GM15510 (cell line): ENCODE results near the gene PPIL1.

Source experiments
- POLR2A ChIP-seq: IDR thresholded peaks from 3 replicates; pipeline ENCODE4 v1.6.1; 2011; ENCODE audit warnings: borderline replicate concordance; ENCODE audit not compliant: insufficient read length; ENCODE audit errors: extremely low read depth

The PPIL1 gene

DNA sequence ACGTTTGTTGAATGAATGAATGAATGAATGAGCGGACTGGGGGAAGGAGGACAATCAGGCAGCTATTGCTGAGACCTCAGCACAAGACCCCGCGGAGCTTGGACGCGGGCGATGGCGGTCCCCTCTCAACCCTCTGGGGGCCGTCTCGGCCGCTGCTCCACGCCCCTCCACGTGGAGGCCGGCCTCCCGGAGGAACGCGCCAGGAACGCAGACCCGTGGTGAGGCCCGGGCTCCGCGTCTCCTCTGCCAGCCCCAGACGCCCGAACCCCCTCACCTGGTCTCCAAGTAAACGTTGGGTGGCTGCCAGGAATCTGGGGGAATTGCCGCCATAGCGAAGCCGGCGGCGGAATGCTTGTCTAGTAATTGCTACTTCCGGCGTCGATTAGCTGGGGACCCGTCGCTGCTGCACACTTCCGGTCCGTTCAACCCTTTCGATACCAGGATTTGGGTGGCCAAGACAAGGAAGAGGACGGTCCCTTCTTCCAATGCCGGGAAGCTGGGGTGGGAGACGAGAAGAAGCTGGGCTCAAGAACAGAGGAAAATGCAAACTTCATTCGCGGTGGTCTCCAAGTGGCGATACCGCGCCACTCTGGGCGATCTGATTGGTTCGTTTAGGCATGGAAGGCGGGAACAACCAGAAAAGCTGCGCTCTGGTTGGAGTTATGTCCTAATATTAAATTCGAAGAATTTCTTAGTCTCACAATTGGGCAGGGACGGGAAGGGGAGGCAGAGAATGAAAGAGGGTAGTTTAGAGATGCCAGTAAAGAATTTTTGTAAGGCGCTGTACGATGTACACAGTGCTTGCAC is at the start of gene PPIL1:
PPIL1 (minus strand) TSS at position 361 of the 807 bp plus-strand sequence; CDS start at position 330, 31 bp downstream.
- TF ChIP-seq POLR2A: peak; percentile 49

DNA sequence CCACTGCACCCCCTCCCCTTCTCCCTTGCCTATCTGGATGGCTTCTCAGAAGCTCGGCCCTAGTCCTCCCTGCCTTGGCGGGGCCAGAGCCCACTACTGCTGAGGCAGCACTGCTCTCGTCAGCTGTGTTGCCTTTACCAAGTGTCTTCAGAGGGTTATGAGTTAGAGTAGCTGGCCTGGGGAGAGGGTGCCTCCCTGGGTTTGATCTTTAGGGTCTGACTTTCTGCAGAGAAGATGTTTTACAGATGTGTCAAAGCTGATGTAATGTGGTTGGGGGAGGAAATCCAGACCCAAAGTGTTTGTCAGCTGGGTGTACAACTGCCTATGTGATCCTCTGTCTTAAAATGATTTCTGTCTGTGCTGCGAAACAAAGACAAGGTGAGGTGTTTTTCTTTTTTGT is 49.5 kb upstream of the PPIL1 start:
- TF ChIP-seq POLR2A: no peak

DNA sequence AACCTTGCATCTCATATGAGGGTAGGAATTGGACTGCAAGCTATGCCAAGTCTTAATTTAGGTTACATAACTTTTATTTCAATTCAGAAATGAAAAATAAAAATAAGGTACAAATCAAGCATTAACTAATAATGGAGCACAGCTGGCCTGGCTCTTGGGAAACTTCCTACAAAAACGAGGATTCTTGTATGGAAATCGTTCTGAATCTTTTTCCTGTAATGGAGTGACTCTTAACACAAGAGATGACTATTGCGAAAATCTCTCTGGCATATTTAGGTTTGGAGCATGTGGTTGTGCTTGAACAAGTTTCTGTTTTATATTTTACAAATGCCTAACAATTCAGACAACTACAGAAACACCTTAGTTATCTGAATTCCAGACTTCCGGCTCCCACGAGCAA is 45.9 kb upstream of the PPIL1 start:
- no peak for TF ChIP-seq POLR2A

DNA sequence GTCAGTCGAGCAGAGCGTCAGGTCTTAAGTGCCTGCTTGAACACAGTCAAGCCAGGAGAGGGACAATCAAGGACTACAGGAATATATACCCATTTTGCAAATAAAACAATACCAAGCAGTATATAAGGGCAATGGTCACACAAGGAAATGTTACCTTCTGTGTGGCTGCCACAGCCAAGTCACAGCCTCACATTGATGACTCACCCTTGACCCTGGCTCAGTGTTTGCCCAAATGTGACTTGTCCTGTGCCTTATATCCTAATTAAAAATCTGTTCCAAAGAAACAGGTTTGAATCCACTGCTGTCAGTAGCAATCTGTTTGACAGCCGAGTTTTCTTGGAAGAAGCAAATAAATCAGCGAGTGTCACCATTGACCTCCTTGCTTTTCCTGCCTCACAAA is 45.4 kb upstream of the PPIL1 start:
- no peak for TF ChIP-seq POLR2A

DNA sequence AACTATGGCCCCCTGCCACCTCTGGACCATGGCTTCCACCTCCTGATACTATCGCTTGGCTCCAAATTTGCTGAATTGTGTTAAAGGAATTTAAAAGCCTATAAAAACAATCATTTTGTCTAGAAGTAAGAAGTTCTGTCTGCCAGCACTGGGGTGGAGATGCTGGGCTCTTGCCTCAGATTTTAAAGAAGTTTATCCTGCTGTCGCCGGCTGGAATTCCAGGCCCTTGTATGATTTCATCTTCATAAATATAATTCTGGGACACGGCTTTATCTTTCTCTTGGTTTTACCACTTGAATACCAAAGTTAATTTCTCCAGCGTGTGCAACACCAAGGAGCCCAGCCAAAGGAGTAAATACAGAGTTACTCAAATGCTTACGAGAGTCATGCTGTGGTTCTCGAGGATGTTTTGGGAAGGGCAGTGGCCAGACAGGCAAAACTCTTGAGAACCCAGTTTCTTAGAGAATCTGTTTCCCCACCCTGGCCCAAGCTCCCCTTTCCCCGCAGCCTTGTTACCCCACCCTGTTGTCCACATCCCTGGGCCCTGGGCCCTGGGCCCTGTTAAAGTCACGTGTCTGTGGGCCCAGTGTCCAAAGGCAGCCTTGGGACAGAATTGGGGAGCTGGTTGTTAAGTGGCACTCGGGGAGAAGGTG is 43.1 kb upstream of the PPIL1 start:
- no peak for TF ChIP-seq POLR2A

DNA sequence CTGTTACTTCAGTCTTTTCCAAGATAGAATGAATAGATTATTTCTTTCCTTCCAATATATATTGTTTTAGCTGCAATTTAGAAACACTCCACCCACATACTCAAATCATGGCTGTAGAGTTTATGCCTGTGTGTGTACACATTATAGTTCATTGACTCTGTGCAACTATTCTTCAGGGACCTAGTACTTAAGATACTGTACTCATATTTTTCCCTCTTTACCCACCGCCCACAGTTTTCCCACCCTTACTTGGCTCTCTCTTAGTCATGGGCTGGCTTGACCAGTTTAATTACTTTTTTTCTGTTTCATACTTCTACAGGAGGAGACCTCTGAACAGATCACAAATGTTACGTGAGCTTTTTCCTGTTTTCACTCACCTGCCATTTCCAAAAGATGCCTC is 41.5 kb upstream of the PPIL1 start:
- TF ChIP-seq POLR2A: no peak

DNA sequence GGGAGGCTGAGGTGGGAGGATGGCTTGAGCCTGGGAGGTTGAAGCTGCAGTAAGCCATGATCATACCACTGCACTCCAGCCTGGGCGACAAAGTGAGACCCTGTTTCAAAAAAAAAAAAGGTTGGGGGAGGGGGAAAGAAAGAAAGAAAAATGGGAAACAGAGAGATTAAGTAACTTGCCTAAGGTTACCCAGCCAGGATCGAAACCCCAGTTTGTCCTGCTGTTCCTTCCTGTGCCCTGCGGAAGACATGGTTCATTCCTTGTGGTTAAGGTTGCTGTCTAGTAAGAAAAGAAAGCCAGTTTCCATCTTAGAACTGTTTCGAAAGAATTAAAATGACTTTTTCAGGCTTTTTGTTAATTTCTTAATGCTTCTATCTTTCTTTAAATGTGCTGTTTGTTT is 41.0 kb upstream of the PPIL1 start:
- no peak for TF ChIP-seq POLR2A

DNA sequence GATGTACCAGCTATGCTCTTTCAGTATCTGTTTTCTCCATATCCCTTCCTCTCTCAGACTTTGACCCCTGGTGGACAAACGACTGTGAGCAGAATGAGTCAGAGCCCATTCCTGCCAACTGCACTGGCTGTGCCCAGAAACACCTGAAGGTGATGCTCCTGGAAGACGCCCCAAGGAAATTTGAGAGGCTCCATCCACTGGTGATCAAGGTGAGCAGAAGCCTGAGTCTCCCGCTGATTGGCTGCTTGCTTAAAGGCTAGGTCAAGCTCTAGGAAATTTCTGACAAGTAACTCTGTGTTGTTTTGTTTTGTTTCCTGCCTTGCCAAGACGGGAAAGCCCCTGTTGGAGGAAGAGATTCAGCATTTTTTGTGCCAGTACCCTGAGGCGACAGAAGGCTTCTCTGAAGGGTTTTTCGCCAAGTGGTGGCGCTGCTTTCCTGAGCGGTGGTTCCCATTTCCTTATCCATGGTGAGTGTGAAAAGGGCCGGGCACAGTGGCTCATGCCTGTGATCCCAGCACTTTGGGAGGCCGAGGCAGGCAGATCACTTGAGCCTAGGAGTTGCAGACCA is 39.7 kb upstream of the PPIL1 start:
- TF ChIP-seq POLR2A: no peak

DNA sequence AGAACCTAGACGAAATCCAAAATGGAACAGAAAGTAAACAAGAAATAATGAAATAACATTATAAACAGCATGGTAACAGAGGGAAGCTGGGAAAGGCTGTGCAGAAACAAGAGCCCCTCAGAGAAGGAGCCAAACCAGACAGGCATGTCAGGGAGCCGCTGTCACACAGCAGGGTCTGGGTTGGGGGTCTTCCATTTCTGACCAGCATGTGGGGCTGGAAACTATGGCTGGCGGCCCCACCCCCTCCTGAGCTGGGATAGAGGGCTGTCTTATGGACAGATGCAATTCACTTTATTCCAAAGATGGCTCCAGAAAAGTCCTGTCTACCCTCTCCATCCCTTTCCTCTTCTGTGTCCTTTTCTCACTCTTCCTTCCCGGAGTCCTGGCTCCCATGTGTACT is 38.5 kb upstream of the PPIL1 start:
- no peak for TF ChIP-seq POLR2A

DNA sequence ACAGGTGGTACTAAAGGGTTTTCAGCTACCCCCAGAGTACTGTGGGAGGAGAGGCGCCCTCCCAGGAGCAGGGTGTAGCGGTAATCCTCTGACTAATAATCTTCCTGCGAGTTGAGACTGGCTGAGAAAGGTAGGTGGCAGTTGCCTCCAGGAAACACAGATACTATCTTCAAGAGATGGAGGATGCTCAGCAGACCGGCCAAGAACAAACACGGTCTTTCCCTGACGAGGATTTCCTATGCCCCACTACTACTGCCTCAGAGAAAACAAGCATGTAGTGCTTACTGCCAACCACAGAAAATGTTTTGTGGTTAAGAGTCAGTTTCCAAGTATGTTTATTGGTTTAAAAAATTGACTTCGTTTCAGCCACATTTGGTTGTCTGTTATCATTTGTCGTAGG is 38.0 kb upstream of the PPIL1 start:
- TF ChIP-seq POLR2A: no peak

DNA sequence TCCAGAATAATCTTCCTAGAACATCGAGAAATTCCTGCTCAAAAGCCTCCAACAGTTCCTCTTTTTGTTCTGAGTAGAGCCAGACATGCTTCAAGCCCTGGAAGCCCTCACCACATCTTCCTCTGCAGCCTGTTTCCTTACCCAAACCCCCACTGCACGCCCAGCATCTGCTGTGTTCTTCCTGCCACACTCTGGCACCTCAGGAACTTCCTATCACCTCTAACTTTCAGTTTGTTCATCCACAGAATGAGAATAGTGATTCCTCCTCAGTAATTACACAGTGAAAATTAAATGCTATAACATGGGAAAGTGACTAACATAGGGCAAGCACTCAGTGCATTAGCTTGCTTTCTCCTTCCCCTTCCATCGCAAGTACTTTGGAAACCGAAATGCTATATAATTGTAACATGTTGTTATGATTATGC is 37.4 kb upstream of the PPIL1 start:
- TF ChIP-seq POLR2A: no peak

DNA sequence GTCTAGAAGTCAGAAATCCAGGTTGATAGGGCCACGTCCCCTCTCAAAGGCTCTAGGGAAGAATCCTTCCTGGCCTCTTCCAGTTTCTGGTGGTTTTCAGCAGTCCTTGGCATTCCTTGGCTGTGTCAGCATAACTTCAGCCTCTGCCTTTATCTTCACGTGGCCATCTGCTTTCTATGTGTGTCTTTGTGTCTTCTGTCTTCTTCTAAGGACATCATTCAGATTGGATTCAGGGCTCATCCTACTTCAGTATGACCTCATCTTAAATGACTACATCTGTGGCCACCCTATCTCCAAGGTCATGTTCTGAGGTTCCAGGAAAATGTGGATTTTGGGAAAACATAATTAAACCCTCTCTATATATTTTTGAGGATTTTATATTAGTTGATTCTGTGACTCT is 34.1 kb upstream of the PPIL1 start:
- TF ChIP-seq POLR2A: no peak

DNA sequence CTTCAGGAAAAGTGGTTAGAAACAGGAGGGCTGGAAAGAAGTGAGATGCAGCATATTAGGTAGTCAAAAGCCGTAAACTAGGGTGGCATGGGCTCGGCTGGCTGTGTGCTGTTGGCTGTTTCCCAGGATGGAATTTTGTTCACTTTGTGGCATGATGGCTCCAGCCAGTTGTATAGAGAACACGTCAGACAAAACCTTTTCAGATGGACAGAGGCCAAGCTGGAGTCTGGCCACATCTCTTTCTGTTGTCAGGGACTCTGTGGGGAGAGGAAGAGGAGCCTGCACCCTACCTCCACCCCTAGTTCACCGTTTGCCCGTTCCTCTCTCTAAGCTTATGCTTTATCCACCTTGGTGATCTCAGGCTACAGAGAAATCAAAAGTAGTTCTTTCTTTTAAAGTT is 33.2 kb upstream of the PPIL1 start:
- no peak for TF ChIP-seq POLR2A

DNA sequence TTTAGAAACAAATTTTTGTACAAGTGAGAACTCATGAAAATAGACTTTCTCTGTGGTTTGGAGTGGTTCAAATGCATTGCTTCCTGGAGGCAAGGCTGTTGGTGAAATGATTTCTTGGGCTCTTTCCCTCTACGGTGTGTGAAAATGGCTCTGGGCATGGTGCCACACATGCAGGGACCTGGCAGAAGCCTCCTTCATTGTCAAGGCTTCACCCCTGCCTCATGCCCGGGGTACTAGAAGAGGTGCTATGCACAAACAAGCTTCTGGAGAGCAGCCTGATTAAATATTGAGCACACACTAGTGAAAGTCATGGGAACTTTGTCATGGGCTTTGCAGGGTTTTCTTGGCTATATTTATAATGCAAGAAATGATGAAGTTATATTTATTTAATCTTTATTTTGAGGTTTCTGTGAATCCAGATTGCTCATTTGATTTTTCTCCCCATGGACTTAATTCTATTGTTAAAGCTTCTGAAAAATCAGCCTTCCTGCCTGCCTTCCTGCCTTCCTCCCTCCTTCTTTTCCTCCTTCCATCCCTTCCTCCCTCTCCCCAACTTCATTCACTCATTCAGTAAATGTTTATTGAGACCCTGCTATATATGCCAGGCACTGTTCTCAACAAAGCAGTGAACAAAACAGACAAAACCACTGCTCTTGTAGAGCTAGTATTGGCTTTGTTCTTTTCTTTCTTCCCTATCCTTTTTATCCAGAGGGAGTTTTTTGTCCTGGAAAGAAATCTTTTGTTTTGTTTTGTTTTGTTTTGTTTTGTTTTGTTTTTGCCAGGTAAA is 32.1 kb upstream of the PPIL1 start:
- no peak for TF ChIP-seq POLR2A

DNA sequence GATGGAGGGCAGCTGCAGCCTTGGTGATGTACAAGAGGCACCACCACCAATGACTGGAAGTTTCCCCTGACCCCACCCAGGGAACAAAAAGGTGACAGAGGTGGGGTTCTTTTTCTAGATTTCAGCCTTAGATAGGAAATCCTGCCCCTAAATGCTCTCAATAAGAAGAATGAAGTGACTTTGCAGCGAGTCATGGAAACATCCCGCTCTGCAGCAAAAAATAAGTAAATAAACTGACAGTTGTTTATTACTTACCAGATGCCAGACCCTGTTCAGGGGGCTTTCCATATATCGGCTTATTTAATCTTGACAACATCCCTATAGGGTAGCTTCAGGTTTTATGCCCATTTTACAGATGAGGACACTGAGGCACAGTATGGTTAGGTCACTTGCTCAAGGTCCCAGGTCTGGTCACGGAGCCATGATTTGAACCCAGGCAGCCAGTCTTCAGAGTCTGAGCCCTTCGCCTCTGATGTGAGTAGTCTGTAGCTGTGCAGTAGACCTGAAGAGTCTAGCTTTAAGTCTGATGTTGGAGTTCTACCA is 30.3 kb upstream of the PPIL1 start:
- TF ChIP-seq POLR2A: no peak
